Adrenal gland (tissue), 12 donors: ENCODE measurements around the gene VHLL. TPM values are rescaled to one million over a fixed set of nuclear protein-coding genes. Genes with fewer than 3 reads are reported as not detected.
A peak's percentile ranks its signal among the peaks of the same experiment; 100 is the strongest.
"Not testable (repeated sequence)": the region's sequence is repeated elsewhere in the genome, so short reads cannot be mapped to it uniquely, and the experiment has no call there.

Experiments used
- DNase-seq, 7 donors: peaks; one replicate each; pipeline ENCODE4 v3.0.0-alpha.2; 2019 to 2020
- H3K27ac ChIP-seq, 5 donors: fragments of 200-600 bp; sonication (generic) in 4 of 5; 1 replicate in 3 of 5; 2 replicates in 2 of 5; pipeline versions ENCODE4 v1.5.1 to v1.8.0; 2016 to 2020; ENCODE audit warnings: mild to moderate bottlenecking in 1 of 5
- H3K27me3 ChIP-seq: fragments of 200-600 bp; 2 replicates; pipeline ENCODE4 v1.8.0; 2021
- H3K36me3 ChIP-seq, 2 donors: fragments of 200-600 bp; replicated peaks in 1 of 2; 1 replicate in 1 of 2; 2 replicates in 1 of 2; pipeline versions ENCODE4 v1.5.1 to v1.8.0; 2018 to 2022
- H3K4me1 ChIP-seq, 2 donors: fragments of 200-600 bp; replicated peaks in 1 of 2; 1 replicate in 1 of 2; 2 replicates in 1 of 2; pipeline versions ENCODE4 v1.5.1 to v1.8.0; 2018 to 2021
- H3K4me3 ChIP-seq, 4 donors: fragments of 200-600 bp; sonication (generic) in 3 of 4; one replicate each; pipeline ENCODE4 v1.5.1; 2016 to 2018
- H3K9me3 ChIP-seq, 3 donors: fragments of 200-600 bp; sonication (generic) in 1 of 3; replicated peaks in 1 of 3; 1 replicate in 2 of 3; 2 replicates in 1 of 3; pipeline versions ENCODE4 v1.5.1 to v1.8.0; 2016 to 2021
- POLR2A ChIP-seq, 2 donors: fragments of 450-650 bp; IDR thresholded peaks; one replicate each; pipeline ENCODE4 v1.6.1; 2017; ENCODE audit warnings: antibody characterized with exemption in 2 of 2, mild to moderate bottlenecking in 2 of 2, moderate library complexity in 1 of 2
- WGBS, 4 donors: extraction: QIAGEN DNeasy Blood & Tissue Kit in 2 of 4; methylation state at CpG; one replicate each; pipeline versions ENCODE4 v1.1.5 to v1.1.7; 2013 to 2017; 5-methylcytosine and 5-hydroxymethylcytosine counted together
- intact Hi-C, 2 donors: fragments of 100-400 bp; cut with DNase I; formaldehyde crosslinking; loops; one replicate each; pipeline versions ENCODE4 v1.14.1 to v1.15.0; 2022 to 2023
- polyA plus RNA-seq, 3 donors: library from polyadenylated mRNA; stranded (reverse); fragments of 200-250 nt in 2 of 3; fragments of 350-450 nt in 1 of 3; fragmentation: Illumina TruSeq in 1 of 3; extraction: RNeasy Lipid Tissue Mini Kit (QIAGEN cat#74804) in 1 of 3; gene quantifications; one replicate each; pipeline ENCODE4 v1.2.3, GENCODE V29; 2013 to 2014
- total RNA-seq, 9 donors: library from RNA; depleted of rRNA in 4 of 9; stranded (reverse); fragments of >200 nt in 4 of 9; fragments of 120-200 nt in 1 of 9; fragmentation: NEBNext Ultra II Directional in 1 of 9; extraction: Animal tissue kit (Norgen Biotek cat#: 25700) in 1 of 9; gene quantifications; one replicate each; pipeline versions ENCODE4 v1.1.0 to v1.2.4, GENCODE V29; 2013 to 2023
- TF ChIP-seq, protein P1 (sequence below), 6 experiments: fragments of 450-650 bp in 4 of 6; fragments of 200-600 bp in 2 of 6; sonication (generic) in 1 of 6; IDR thresholded peaks; 1 replicate in 5 of 6; 2 replicates in 1 of 6; pipeline versions ENCODE4 v1.5.1 to v1.8.0; 2016 to 2021; ENCODE audit warnings: antibody characterized with exemption in 6 of 6, mild to moderate bottlenecking in 2 of 6, moderate library complexity in 1 of 6
- donor health status: healthy with polysubstance abuse.
- donor health status: Bipolar disorder and iron deficiency.
- donor health status: DM: yes; HTN: yes; CAD: no.
- donor health status: DM: no; HTN: no; CAD: no.
- donor health status: DM: no; HTN: no; CAD: no.
- donor health status: DM: yes; HTN: yes; CAD: no.

VHLL gene
- total and polyA plus RNA-seq, 12 donors = 0.39 to 0.72 (median 0.44) TPM; not detected in 9

GRCh38 chr1:156337052-156337887 lies 38.2 kb upstream of the VHLL start:
- peak overlapping the region in 4 of 5 donors; percentile 76 to 85 (median 82) for H3K27ac ChIP-seq
- peak in 2 of 7 donors; percentile 17 to 62 for DNase-seq
- intact Hi-C loops = no loop called here
- peaks cover 15 to 22% of the 10 kb centered on the region in 2 donors for H3K4me1 ChIP-seq
- H3K27me3 ChIP-seq = no peaks in the 10 kb centered on the region
- peak overlapping the region; percentile 60 to 95 (median 86) for H3K4me3 ChIP-seq
- TF ChIP-seq, protein P1, sequence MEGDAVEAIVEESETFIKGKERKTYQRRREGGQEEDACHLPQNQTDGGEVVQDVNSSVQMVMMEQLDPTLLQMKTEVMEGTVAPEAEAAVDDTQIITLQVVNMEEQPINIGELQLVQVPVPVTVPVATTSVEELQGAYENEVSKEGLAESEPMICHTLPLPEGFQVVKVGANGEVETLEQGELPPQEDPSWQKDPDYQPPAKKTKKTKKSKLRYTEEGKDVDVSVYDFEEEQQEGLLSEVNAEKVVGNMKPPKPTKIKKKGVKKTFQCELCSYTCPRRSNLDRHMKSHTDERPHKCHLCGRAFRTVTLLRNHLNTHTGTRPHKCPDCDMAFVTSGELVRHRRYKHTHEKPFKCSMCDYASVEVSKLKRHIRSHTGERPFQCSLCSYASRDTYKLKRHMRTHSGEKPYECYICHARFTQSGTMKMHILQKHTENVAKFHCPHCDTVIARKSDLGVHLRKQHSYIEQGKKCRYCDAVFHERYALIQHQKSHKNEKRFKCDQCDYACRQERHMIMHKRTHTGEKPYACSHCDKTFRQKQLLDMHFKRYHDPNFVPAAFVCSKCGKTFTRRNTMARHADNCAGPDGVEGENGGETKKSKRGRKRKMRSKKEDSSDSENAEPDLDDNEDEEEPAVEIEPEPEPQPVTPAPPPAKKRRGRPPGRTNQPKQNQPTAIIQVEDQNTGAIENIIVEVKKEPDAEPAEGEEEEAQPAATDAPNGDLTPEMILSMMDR (IDR thresholded peaks at IDR 0.05) = no peak
- TF ChIP-seq POLR2A (IDR thresholded peaks at IDR 0.05) = no peak
- H3K36me3 ChIP-seq = peaks cover 0 to 35% of the 10 kb centered on the region in 2 donors
- WGBS, 4 donors = 32 to 43% (median 36%) methylated on average over 34 of the region's 34 CpGs
- no peaks in the 10 kb centered on the region for H3K9me3 ChIP-seq

DNA sequence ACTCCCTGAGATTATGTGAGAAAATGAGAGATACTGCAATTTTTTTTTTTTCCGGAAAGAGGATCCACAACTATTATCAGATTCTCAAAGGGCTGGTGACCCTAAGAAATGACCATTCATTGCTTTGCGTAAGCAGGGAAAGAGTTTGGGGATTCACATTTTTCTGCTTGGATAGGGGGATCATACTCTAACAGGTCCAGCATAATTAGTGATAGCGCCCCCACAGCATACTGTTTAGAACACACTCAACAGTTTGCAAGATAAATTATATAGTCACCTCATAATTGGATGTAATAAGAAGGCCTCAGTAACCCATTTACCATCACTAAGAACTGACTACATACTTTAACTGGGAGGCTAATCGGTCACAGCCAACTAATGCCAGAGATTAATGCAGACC lies 37.1 kb upstream of the VHLL start:
- 69 to 77% (median 73%) methylated on average over 4 of the region's 4 CpGs for WGBS, 4 donors
- H3K27ac ChIP-seq = no peak overlapping the region
- no peak for DNase-seq
- intact Hi-C loops = no loop called here
- no peaks in the 10 kb centered on the region for H3K27me3 ChIP-seq
- H3K4me1 ChIP-seq = peaks cover 15 to 22% of the 10 kb centered on the region in 2 donors
- no peaks in the 10 kb centered on the region for H3K9me3 ChIP-seq
- TF ChIP-seq, protein P1 (IDR thresholded peaks at IDR 0.05) = no peak
- TF ChIP-seq POLR2A (IDR thresholded peaks at IDR 0.05) = no peak
- H3K36me3 ChIP-seq = peaks cover 0 to 46% of the 10 kb centered on the region in 2 donors
- peak overlapping the region in 1 of 4 donors; percentile 82 for H3K4me3 ChIP-seq

GRCh38 chr1:156323179-156323578 lies 24.1 kb upstream of the VHLL start:
- DNase-seq, H3K27ac ChIP-seq, H3K27me3 ChIP-seq, intact Hi-C loops, H3K4me3 ChIP-seq, H3K4me1 ChIP-seq, H3K9me3 ChIP-seq: not testable (repeated sequence)
- peaks cover 0 to 80% of the 10 kb centered on the region in 2 donors for H3K36me3 ChIP-seq
- 92 to 97% (median 93%) methylated on average over 9 of the region's 9 CpGs for WGBS, 4 donors

DNA sequence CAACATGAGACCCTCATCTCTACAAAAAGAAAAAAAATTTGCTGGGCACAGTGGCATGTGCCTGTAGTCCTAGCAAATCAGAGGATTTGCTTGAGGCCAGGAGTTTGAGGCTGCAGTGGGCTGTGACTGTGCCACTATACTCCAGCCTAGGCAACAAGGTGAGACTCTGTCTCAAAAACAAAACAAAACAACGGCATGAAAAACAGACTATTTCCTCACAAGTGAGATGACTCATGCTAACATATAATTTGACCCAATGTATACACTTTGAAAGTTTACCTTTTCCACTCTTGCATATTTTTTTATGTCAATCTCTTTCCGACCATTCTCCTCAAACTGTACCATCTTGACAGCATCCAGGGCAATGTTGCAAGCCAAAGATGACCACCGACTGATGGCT lies 21.5 kb upstream of the VHLL start:
- 72 to 84% (median 78%) methylated on average over 3 of the region's 3 CpGs for WGBS, 4 donors
- Histone ChIP-seq H3K4me3 (no peak overlapping the region), H3K36me3 (peaks cover 0 to 96% of the 10 kb centered on the region in 2 donors), H3K4me1 (no peaks in the 10 kb centered on the region), H3K9me3 (no peaks in the 10 kb centered on the region), H3K27ac (no peak overlapping the region), H3K27me3 (no peaks in the 10 kb centered on the region)
- TF ChIP-seq, protein P1 (IDR thresholded peaks at IDR 0.05) = no peak
- TF ChIP-seq POLR2A (IDR thresholded peaks at IDR 0.05) = no peak
- no peak for DNase-seq
- intact Hi-C loops = no loop called here
